WTC11 (cell line): ENCODE measurements around the gene RMRP.

Source experiments
- CBFB ChIP-seq: sonication (generic); formaldehyde crosslinking; IDR thresholded peaks from 2 replicates; pipeline ENCODE4 v1.8.1; 2022; ENCODE audit warnings: mild to moderate bottlenecking, low read depth, missing genetic modification reagents
- MLX ChIP-seq: sonication (generic); formaldehyde crosslinking; IDR thresholded peaks from 2 replicates; pipeline ENCODE4 v1.8.1; 2023; ENCODE audit warnings: mild to moderate bottlenecking, missing genetic modification reagents, moderate library complexity
- SMAD4 ChIP-seq: sonication (generic); formaldehyde crosslinking; IDR thresholded peaks from 2 replicates; pipeline ENCODE4 v1.8.0; 2022; ENCODE audit warnings: mild to moderate bottlenecking, missing genetic modification reagents
- SOX15 ChIP-seq: fragments of 250-450 bp; sonication (Bioruptor Pico); IDR thresholded peaks from 2 replicates; pipeline ENCODE4 v1.9.0; 2021; ENCODE audit warnings: mild to moderate bottlenecking
- TEAD1 ChIP-seq: sonication (generic); formaldehyde crosslinking; IDR thresholded peaks from 2 replicates; pipeline ENCODE4 v1.8.0; 2022; ENCODE audit warnings: mild to moderate bottlenecking, missing genetic modification reagents
- TP53 ChIP-seq: sonication (generic); formaldehyde crosslinking; IDR thresholded peaks from 2 replicates; pipeline ENCODE4 v1.8.1; 2023; ENCODE audit warnings: mild to moderate bottlenecking, missing genetic modification reagents
- ZNF121 ChIP-seq: sonication (generic); formaldehyde crosslinking; IDR thresholded peaks from 2 replicates; pipeline ENCODE4 v1.8.0; 2023; ENCODE audit warnings: missing genetic modification reagents
- ZNF396 ChIP-seq: fragments of 250-450 bp; sonication (Bioruptor Pico); IDR thresholded peaks from 2 replicates; pipeline ENCODE4 v1.8.0; 2021; ENCODE audit warnings: mild to moderate bottlenecking, moderate library complexity, borderline replicate concordance
- TF ChIP-seq, protein P1 (sequence below): fragments of 200-600 bp; IDR thresholded peaks from 2 replicates; pipeline ENCODE4 v1.8.0; 2022; ENCODE audit warnings: antibody characterized with exemption
- TF ChIP-seq, protein P2 (sequence below): sonication (generic); formaldehyde crosslinking; IDR thresholded peaks from 2 replicates; pipeline ENCODE4 v1.8.0; 2023; ENCODE audit warnings: missing genetic modification reagents
- TF ChIP-seq, protein P3 (sequence below): sonication (generic); formaldehyde crosslinking; conservative IDR thresholded peaks from 2 replicates; pipeline ENCODE4 v1.8.1; 2022; ENCODE audit warnings: mild to moderate bottlenecking, missing genetic modification reagents
- TF ChIP-seq, protein P4 (sequence below): sonication (generic); formaldehyde crosslinking; IDR thresholded peaks from 2 replicates; pipeline ENCODE4 v1.8.0; 2022; ENCODE audit warnings: mild to moderate bottlenecking, missing genetic modification reagents

DNA sequence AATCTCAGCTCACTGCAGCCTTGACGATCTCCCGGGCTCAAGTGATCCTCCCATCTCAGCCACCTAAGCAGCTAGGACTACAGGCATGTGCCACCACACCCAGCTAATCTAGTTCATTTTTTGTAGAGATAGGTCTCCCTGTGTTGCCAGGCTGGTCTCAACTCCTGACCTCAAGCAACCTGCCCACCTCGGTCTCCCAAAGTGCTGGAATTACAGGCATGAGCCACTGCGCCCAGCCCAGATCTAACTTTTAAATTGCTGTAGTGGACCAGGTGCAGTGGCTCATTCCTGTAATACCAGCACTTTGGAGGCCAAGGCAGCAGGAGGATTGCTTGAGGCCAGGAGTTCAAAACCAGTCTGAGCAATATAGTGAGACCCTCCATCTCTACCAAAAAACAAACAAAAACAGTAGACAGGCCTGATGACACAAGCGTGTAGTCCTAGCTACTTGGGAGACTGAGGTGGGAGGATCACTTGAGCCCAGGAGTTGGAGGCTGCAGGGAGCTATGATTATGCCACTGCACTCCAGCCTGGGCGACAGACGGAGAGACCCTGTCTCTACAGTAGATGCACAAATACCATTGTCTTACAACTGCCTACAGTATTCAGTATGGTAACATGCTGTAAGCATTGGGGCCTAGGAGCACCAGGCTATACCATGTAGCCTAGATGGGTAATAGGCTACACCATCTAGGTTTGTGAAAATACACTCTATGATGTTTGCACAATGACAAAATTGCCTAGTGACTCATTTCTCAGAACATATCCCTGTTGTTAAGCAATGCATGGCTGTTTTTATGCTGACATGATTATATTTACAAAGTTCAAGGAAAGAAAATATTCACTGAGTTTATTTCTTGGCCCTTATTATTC is 5.6 kb downstream of the RMRP start:
- TF ChIP-seq, protein P1, sequence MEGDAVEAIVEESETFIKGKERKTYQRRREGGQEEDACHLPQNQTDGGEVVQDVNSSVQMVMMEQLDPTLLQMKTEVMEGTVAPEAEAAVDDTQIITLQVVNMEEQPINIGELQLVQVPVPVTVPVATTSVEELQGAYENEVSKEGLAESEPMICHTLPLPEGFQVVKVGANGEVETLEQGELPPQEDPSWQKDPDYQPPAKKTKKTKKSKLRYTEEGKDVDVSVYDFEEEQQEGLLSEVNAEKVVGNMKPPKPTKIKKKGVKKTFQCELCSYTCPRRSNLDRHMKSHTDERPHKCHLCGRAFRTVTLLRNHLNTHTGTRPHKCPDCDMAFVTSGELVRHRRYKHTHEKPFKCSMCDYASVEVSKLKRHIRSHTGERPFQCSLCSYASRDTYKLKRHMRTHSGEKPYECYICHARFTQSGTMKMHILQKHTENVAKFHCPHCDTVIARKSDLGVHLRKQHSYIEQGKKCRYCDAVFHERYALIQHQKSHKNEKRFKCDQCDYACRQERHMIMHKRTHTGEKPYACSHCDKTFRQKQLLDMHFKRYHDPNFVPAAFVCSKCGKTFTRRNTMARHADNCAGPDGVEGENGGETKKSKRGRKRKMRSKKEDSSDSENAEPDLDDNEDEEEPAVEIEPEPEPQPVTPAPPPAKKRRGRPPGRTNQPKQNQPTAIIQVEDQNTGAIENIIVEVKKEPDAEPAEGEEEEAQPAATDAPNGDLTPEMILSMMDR, result no peak
- TF ChIP-seq TP53 (CRISPR knock-in tag) (no peak), MLX (CRISPR knock-in tag) (no peak), ZNF121 (CRISPR knock-in tag) (no peak), SOX15 (CRISPR knock-in tag) (no peak), CBFB (no peak), SMAD4 (CRISPR knock-in tag) (no peak), TEAD1 (CRISPR knock-in tag) (no peak), ZNF396 (no peak)
- TF ChIP-seq, protein P2, sequence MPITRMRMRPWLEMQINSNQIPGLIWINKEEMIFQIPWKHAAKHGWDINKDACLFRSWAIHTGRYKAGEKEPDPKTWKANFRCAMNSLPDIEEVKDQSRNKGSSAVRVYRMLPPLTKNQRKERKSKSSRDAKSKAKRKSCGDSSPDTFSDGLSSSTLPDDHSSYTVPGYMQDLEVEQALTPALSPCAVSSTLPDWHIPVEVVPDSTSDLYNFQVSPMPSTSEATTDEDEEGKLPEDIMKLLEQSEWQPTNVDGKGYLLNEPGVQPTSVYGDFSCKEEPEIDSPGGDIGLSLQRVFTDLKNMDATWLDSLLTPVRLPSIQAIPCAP, result no peak
- TF ChIP-seq, protein P3, sequence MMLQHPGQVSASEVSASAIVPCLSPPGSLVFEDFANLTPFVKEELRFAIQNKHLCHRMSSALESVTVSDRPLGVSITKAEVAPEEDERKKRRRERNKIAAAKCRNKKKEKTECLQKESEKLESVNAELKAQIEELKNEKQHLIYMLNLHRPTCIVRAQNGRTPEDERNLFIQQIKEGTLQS, result no peak
- TF ChIP-seq, protein P4, sequence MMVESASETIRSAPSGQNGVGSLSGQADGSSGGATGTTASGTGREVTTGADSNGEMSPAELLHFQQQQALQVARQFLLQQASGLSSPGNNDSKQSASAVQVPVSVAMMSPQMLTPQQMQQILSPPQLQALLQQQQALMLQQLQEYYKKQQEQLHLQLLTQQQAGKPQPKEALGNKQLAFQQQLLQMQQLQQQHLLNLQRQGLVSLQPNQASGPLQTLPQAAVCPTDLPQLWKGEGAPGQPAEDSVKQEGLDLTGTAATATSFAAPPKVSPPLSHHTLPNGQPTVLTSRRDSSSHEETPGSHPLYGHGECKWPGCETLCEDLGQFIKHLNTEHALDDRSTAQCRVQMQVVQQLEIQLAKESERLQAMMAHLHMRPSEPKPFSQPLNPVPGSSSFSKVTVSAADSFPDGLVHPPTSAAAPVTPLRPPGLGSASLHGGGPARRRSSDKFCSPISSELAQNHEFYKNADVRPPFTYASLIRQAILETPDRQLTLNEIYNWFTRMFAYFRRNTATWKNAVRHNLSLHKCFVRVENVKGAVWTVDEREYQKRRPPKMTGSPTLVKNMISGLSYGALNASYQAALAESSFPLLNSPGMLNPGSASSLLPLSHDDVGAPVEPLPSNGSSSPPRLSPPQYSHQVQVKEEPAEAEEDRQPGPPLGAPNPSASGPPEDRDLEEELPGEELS (CRISPR knock-in tag), result no peak
